Ureter (tissue), 1 donor: ENCODE results near the gene PADI2. TPM values are rescaled to one million over a fixed set of nuclear protein-coding genes. Genes with fewer than 3 reads are reported as not detected.
"Not testable (repeated sequence)": the region's sequence is repeated elsewhere in the genome, so short reads cannot be mapped to it uniquely, and the experiment has no call there.

Source experiments
- DNase-seq: peaks from one replicate; pipeline ENCODE4 v3.0.0-alpha.2; 2020; ENCODE audit warnings: low spot score
- total RNA-seq: library from RNA; stranded (reverse); gene quantifications from one replicate; pipeline ENCODE4 v1.2.4, GENCODE V29; 2023
- donor health status: DM: yes; HTN: yes; CAD: no.

Gene PADI2
- total RNA-seq, 1 donor from 2014 or later, result 1.8 TPM

DNA sequence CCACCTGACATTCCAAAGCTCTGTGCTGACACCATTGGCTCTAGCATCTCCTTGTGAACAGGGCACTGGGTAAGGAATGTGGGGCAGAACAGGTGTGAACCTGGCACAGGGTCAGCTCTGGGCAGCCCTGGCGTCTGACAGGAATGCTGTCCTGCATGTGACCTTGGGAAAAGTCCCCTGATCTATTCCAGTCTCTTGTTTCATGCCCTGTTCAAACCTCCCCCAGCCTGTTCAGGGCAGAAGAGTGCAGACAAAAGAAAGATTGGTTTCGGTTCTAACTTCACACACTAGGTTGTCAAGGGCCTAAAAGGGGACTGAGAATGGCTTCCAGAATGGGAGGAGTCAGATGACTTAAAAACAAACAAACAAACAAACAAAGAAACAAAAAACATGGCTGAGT, 37.8 kb downstream of the PADI2 start:
- no peak for DNase-seq

DNA sequence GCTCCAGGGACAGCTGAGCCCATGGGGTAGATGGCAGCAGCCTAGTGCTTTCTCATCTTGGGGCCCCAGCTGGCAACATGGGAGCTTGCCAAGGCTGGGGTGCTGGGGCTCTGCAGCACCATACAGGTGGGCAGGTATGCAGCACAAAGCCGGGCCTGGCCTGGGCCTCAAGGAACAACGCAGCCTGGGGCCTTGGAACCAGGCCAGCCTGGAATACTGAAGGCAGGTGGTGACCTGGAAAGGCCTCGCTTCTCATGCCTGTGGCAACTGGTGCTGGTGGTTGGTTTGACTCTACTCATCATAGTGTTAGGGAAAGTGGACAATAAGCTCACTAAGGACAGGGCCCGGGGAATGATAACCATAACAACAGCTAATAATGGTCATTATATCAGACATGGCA, 38.4 kb downstream of the PADI2 start:
- no peak for DNase-seq

DNA sequence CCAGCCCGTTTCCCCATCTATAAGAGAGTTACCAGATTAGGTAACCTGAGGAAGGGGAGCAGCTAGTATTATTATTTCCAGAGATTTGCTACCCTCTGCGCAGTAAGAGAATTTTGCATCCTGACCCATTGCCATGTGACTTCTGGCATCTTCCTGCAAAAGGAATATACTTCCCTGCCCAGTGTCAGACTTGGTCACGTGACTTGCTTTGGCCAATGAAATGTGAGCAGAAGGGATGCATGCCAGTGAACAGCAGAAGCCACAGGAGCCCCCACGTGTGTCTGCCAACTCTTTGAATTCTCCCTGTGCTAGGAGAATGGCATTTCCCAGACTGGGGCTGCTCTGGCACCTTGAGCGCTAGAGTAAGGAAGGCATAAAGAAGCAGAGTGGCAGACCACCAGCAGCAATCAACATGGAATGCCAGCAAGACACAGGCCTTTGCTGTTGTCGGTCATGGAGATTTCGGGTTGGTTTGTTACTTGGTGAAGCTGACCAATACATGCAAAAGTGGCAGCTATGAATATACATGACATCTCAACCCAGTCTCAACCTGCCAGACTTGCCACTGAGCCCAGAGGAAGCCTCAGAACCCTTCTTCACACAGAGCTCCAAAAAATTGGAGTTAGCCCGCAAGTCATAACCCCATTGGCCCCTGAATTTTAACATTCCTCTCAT, 39.0 kb downstream of the PADI2 start:
- no peak for DNase-seq

DNA sequence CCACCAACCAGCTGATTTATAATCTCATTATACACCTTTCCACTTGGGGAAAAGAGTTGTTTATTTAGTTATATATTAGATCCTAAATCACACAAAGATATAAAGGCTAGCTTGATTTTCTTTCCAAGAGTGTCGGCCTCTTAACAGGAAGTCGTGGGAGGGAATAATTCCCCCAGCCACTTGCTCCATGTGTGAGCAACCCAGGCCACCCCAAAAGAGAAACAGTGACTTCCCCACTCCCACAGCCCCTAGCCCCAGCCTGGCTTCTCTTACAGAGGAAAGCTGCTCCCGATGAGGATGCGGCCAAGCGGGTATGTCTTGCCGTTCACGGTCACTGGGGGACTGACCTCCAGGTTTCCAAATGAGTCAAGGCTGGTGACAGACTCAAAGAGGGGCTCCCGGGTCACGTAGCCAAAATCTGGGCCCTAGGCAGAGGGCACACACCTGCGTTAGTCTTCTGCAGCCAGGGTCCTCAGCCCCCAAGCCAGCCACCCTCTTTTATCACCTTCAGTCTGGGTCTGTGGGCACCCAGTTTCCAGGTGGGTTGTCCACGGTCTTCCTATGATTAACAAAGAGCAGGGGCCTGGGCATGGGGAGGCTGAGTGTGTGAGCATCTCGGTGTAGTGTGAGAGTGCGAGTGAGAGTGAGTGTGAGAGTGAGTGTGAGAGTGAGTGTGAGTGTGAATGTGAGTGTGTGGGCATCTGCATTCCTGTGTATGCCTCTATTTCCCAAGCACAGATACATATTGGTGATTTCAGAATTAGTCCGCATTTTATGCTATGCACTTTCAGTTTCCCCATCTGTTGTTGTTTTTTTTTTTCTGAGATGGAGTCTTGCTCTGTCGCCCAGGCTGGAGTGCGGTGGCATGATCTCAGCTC, 40.0 kb downstream of the PADI2 start:
- DNase-seq, result no peak

DNA sequence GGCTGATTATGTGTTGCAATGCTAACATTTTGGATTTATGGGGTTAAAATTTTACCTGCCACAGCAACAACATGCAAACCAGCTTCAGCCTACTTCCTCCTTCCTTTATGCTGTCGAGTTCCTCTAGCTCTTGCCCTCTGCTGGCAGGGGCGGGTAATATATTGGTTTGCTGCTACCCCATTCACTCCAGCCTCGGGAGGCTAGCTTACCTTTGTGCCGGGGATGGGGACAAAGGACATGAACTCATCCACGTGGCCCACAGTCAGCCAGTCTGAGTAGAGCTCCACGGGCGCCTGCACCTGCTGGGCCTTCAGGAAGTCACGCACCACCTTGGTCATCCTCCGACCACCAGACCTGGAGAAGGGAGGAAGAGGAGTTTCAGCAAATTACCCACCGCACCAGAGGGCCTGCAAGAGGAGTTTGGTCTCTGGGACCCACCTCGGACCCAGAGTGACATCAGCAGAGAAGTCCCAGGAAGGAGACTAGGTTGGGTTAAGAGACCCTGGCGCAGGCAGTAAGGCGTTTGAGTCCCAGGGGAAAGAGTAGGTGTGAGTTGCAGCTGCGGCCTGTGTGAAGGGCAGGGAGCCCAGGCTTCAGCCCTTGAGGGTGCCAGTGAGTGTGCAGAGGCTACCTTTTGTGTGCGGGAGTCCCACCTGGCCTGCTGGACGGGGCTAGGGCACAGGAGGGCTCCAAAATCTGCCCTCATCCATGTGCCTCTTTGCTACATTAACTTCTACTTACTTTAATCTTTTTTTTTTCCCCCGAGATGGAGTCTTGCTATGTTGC, 43.6 kb downstream of the PADI2 start:
- no peak for DNase-seq

DNA sequence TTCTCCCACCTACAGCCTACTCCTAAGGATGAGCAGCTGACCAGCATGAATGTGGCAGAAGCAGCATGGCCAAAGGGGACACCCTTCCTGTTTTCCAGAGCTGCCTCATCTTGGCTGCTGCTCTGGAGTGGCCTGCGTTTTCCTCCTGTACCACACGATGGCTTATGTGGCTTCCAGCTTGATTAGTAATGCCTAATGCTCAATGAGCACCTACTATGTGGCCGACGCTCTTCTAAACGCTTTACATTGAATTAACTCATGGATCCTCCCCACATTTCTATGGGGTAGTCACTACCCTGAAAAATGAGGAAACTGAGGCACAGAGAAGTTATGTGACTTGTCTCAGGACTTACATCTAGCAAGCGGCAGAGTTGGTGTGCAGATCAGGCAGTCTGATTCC, 47.5 kb downstream of the PADI2 start:
- no peak for DNase-seq

DNA sequence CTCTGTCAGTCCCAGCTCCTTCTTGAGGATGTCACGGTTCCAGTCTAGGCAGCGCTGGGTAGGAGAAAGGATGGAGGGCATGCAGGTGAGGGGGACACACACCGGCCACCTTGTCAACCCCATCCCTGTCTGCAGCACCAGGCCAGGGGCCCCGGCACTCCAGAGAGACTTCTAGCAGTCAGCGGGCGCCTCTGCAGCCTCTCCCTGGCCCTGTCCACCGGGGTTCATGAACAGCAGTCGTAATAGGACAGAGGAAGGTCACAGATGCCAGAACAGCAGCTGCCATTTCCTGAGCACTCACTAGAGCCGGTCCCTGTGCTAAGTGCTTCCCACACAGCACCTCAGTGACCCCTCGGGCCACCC, 49.1 kb downstream of the PADI2 start:
- DNase-seq, result no peak

DNA sequence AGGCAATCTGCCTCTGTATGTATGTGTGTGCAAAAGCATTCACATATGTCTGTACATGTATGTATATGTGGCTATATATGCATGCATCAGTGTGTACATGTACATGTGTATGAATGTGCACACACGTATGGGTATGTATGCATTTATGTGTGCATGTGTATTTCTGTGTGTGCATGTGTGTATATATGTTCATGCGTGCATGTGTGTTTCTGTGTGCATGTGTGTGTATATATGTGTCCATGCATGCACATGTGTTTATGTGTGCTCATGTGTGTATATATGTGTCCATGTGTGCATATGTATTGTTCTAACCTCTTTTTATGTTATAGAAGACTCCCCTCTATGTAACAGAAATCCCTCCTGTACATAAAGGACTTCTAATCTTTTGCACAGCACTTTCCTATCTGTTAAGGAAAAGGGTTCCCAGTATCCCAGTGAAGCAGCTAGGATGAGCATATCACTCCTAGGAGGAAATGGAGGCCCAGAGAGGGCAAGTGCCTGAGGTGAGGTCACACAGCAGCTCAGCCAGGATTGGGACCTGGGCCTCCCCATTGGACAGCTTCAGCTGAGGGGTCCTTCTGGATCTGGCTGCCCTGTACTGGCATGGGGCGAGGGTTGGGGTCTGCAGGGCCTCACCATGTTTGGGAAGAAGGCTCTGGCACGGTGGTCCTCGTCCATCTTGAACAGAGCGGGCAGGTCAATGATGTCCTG, 49.6 kb downstream of the PADI2 start:
- no peak for DNase-seq

DNA sequence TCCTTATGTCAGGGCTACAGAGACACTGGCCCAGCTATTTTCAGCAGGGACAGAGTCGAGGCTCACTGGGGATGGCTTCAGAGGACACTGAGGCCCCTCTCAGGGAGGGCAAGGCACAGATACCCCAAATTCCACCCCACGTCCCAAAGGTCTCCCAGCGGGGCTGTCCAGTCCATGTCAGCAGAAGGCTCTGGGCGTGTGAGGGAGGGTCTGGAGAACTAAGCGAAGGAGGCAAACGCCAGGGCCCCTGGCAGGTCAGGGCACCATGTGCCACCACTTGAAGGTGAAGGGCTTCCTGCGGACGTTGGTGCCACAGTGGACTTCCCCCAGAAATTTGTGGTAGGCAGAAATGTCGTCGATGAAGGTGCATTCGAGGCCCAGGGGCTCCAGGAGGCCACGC, 50.5 kb downstream of the PADI2 start:
- no peak for DNase-seq

DNA sequence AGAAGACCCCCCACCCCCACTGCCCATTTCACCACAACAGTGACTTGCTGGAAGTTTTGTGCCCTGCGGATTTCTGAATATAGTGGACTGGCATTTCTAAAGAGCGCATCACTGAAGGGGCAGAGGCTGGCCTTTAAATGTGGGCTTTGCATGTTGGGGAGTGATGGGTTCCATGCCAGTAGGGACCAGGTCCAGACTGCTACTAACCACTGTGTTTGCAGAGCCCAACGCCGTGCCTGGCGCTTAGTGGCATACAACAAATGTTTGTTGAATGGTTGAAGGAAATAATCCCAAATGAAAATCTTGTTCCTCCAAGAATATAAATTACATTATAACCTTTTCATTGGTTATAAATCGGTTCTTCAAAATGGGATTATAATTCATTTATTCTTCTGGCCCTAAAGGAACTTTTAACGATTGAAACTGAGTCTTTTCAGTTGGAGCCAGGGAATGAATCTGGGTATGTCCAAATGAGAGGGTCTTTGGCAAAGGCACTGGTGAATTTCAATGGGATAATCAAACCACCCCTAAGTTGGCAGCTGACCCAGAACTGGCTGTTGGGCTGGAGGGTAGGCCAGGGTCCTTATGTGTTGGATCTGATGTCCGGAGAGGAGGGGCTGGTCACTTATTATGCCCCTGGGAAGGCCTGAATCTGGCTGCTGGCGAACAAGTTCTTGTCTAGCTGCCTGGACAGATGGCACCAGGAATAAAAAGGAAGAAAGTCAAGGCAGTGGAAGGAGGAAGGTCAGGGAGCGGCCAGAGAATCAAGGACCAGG, 51.6 kb downstream of the PADI2 start:
- no peak for DNase-seq

DNA sequence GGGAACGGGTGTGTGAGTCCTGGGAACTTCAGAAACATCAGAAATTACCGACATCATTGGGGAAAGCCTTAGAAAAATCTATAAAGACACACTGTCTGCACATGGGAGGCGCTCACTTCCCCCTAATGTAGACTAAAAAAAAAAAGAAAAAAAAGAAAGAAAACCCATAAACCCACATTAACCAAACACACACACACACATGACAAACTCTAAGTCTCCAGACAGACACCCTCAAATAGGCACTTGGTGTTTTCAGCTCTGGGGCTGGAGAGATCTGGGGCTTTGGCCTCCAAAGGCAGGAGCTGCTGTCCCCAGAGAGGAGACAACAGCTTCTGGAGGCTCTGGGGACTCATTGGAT, 52.2 kb downstream of the PADI2 start:
- no peak for DNase-seq

DNA sequence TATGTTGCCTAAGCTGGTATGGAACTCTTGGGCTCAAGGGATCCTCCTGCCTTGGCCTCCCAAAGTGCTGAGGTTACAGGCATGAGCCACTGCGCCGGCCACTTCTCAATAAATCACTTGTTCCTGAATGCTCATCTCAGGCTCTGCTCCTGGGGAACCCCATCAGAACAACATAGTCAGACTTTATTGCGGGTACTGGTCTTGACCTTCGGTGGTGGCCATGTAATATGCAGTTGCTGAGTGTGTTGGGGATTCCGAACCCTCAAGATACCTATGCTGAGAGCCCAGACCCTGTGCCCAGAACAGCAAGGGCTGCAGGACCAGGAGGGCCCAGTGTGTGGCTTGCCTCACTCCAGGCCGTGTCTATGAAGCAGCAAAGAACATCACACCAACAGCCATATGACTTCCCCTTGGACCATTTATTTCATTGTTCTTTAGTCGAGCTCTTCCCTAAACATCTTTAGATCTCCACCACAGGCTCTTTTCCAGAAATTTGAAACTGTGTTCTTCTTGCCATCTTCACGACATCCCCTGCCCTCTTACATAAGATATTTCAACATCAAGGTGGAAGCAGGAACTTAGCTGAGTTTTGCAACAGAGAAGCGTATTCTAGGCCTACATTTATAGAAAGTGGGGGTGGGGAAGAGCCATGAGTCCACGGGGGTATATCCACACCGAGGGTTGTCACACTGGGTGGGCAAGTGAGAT, 52.7 kb downstream of the PADI2 start:
- DNase-seq, result no peak

DNA sequence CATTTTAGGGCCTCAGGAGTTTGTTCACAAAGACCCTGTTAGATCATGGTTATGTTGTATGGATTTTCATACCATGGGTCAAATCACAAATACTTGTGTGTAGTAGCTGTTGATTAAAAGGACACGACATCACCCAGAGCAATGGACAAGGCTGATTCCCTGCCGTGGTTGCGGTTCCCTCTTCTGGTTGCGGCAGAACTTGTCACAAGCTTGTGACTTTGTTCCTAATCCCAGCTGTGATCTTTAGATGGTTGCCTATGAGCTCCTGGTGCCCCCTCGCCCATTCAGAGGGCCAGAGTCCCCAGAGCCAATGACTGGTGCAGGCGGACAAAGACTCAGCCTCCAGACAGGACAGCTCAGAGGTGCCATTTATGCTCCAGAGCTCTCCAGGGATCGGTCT, 53.6 kb downstream of the PADI2 start:
- no peak for DNase-seq

DNA sequence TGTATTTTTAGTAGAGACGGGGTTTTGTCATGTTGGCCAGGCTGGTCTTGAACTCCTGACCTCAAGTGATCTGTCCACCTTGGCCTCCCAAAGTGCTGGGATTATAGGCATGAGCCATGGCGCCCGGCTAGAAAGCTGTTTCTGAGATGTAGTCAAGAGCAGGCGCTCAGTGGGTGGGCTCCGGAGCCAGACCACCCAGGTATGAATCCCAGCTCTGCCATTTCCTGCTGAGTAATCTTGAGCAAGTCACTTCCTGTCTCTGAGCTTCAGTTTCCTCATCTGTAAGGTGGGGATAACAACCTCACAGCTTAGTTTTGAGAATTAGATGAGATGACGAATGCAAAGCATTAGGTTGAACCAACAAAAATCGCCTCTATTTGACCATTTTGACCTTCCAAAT, 56.5 kb downstream of the PADI2 start:
- DNase-seq, result not testable (repeated sequence)

DNA sequence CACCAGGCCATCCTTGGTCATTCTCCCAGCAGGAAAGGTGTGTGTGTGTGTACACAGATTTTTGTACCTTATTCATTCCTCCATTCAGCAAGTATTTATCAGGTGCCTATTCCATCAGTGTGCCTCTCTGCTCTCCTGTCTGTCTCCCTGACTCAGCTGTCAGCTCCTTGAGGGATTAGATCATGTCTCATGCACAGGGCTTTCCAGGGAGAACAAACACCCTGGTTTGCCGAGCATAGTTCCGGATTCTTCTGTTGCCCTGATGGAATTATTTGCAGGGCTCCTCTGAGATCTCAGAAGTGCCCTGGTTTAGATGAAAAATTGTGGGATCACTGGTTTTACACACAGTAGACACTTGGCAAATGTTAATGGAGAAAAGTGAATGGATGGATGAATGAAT, 57.4 kb downstream of the PADI2 start:
- DNase-seq, result no peak

DNA sequence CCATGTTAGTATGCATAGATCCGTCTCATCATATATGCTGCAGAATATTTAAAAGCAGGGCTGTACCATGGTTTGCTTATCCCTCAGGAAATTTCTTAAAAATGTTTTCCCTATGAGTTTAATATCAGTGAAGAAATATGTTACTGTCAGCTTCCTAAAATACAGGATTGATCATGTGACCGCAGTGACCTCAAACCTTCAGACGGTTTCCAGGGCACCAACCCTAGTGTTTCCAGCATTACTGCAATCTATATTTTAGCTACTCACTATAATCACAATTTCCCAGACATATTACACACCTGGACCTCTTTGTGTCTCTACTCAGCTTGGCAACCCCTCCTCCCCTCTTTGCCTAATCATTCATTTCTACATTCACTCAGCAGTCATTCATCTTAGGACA, 57.8 kb downstream of the PADI2 start:
- DNase-seq, result no peak

DNA sequence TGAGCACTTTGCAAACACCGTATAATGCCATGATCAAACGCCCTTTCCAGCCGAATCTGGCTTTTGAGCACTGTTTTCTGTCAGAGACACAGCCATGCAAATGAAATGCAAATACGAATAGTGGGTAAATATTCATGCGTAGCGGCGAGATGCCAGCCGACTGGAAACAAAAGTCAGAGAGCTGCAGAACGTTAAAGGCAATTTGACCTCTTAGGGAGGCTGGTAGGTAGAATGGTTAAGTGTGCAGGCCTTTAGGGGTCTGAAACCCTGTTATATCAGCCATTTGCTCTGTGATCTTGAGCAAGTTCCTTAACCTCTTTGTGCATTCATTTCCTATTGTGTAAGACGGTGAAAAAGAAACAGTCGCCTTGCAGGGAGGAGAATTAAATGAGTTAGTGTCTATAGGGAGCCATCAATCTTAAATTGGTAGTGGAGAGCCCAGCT, 58.9 kb downstream of the PADI2 start:
- no peak for DNase-seq

DNA sequence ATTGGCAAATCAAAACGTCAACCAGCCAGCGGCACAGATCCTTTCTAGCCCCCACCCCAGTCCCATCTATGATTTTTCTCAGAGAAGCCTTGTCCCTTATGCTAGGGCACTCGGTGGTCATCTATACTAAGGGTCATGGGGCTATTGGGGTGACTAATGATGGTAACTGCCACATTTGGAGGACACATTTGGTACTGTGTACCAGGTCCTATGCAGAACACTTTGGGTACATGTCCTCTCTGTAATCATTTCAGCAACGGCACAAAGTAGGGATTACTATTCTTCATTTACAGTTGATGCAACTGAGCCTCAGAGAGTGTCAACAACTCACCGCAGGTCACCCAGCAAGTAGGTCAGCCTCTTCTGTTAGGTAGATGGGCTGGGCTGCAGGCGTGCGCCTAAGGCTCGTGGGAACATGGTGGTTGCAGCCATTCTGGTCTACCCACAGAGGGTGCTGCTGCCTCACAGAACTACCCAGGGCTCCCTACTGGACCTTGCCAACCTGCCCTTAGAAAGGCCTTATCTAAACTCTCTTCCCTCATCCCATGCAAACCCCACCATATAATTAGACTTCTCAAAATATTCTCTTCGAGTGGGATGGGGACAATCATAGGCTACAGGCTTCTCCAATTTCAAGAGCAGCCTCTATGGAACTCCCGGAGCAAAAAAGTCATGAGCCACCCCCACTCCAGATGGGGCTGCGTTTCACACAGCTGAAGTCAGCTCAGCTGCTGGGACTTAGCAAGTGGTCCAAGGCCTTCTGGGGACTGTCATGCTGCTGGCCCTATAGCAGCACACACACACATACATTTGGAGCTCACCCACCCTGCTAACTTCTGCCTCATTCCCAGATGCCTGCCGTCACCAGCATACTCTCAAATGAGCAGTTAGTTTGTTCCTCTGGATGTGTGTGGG, 59.6 kb downstream of the PADI2 start:
- DNase-seq, result peak; percentile 60

DNA sequence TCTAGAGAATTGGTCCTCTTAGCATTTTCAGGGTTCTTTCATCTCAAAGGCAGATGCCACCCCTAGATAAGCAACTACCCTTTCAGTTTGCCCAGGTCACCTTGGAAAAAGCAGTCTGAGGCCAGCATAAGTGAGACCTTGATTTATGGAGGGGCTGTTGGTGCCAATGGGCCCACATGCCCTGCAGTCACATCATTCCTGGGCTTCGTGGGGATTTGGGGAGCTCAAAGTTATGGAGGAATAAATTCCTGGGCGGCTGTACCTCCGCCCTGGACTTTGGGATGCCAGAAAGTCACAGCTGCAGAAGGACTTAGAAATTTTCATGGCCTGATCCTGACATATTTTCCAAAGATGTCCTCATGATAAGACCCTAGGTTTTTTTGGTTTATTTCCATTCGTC, 62.7 kb downstream of the PADI2 start:
- no peak for DNase-seq

DNA sequence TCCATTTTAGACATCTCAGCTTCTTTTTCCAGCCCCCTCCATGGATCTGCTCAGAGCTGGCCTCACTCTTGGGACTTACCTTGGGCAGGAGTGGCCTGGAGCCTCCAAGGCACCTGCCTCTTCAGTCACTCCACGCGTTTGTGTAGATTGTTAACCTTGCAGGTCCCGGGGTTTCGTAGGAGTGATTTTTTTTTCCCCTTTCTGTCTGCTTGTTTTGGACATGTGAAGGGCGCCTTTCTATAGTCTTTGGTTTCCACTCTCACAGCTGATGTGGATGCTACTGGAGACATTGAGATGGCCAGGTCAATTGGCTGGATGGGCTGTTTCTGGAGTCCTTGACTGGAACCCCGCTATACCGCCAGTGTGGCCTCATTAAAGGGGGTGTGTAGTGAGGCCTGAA, 63.5 kb downstream of the PADI2 start:
- no peak for DNase-seq
